GM19193 (cell line): Measurements from ENCODE around the gene SARS1.

ENCODE experiments used
- POLR2A ChIP-seq: IDR thresholded peaks from 4 replicates; pipeline ENCODE4 v1.6.1; 2011; ENCODE audit not compliant: insufficient read depth, insufficient read length; ENCODE audit errors: extremely low read depth

SARS1 gene

DNA sequence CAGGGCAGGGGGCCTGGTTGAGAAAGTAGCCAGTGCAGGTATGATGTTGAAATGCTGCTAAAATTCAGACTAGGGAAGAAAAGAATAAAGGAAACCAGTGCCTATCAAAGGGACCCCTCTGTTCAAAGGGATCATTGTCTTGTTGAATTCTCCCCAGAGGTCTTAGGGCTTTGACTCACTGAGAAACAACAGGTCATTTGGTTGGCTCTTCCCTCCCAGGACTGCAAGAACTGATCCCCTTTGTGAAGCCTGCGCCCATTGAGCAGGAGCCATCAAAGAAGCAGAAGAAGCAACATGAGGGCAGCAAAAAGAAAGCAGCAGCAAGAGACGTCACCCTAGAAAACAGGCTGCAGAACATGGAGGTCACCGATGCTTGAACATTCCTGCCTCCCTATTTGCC lies 23.8 kb downstream of the SARS1 start:
- TF ChIP-seq POLR2A: no peak

GRCh38 chr1:109238382-109238781 lies 24.7 kb downstream of the SARS1 start:
- TF ChIP-seq POLR2A: no peak

GRCh38 chr1:109239047-109239408 lies 25.3 kb downstream of the SARS1 start:
- TF ChIP-seq POLR2A: no peak

GRCh38 chr1:109239409-109240068 lies 25.8 kb downstream of the SARS1 start:
- TF ChIP-seq POLR2A: no peak

GRCh38 chr1:109240158-109241152 lies 26.7 kb downstream of the SARS1 start:
- TF ChIP-seq POLR2A: no peak

DNA sequence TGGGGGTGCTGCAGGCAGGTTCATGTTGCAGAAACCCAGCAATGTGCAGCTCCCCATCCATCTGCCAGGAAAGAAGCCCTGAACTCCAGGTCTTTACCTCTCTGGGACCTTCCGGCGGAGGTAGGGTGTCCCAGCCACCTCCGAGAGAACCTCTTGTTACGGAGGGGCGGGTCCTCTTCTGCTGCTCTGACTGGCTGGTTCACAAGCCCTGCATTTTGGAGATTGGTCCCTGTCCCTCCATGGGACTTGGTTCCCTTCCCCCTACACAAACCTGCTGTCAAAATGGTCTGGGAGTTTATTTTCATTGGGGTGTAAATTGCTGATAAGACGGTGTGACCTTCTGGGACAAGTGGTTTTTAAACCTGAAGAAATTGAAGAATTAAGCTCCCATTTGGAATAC lies 27.6 kb downstream of the SARS1 start:
- no peak for TF ChIP-seq POLR2A

- TF ChIP-seq POLR2A: no peak
Observed at GRCh38 chr1:109241841-109242345, 28.2 kb downstream of the SARS1 start.

GRCh38 chr1:109242387-109242786 lies 28.7 kb downstream of the SARS1 start:
- TF ChIP-seq POLR2A: no peak

DNA sequence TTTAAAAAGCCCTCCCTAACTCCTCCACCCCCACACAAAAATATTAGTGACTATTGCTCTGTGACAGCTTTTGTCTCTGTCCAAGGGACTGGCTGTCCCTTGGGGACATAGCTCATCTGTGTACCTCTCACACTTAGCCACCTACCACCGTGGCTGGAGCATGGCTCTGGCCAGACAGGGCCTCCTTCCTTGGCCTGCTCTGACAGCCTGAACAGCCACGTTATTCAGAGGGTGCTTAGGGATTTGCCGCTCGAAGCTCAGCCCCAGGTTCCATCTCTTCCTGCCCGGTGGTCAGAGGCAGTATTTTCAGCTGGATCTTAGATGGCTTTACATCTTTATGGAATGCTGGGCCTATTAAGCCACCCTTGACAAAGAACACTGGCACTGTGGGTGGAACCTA lies 29.5 kb downstream of the SARS1 start:
- no peak for TF ChIP-seq POLR2A

DNA sequence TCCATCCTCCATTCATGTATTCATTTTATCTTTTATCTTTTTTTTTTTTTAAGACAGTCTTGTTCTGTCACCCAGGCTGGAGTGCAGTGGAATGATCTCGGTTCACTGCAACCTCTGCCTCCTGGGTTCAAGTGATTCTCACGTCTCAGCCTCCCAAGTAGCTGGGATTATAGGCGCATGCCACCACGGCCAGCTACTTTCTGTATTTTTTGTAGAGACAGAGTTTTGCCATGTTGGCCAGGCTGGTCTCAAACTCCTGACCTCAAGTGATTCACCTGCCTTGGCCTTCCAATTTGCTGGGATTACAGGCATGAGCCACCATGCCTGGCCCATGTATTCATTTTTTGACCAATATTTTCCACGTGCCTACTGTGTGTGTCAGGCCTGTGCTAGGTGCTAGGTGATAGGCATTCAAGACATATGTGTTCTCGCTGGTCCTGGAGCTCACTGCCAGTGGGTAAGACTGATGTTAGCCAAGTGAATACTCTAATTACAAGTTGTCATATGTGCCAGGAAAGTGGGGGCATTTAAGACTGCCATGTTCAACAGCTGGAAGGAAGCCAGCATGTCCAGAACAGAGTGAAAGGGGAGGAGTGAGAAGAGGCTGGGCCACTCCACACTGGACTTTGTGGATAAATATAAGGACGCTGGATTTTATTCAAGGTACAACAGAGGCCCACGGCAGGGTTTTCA lies 30.3 kb downstream of the SARS1 start:
- no peak for TF ChIP-seq POLR2A

DNA sequence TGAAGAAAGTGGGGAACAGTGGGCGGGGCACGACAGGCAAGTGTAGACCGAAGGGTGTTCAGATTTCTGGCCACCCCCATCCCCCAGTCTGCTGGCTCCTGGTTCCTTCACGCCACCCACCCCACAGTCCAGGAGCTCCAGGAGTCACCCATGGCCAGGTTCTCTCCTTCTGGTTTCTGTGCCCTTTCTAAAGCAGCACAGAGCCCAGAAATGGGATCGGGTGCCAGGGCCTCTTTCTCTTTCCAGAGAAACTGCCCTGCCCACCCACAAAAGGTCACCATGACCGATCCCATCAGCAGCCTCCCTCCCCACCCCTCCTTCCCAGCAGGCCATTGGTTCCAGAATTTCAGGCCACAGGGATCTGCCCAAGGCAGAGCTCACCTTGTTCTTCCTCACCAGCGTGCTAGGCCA lies 32.4 kb downstream of the SARS1 start:
- no peak for TF ChIP-seq POLR2A

- no peak for TF ChIP-seq POLR2A
Observed at GRCh38 chr1:109247401-109248365, 34.0 kb downstream of the SARS1 start.

GRCh38 chr1:109248444-109248796 lies 34.7 kb downstream of the SARS1 start:
- TF ChIP-seq POLR2A: no peak
